HL-60 (cell line): Measurements from ENCODE around the gene ST6GALNAC1.

Experiments used
- GABPA ChIP-seq: IDR thresholded peaks from 2 replicates; pipeline ENCODE4 v1.6.1; 2012; ENCODE audit warnings: low read depth
- POLR2AphosphoS5 ChIP-seq: IDR thresholded peaks from 2 replicates; pipeline ENCODE4 v1.6.1; 2012; ENCODE audit warnings: low read depth
- REST ChIP-seq: IDR thresholded peaks from 2 replicates; pipeline ENCODE4 v1.6.1; 2012; ENCODE audit warnings: low read depth; ENCODE audit not compliant: insufficient replicate concordance
- SPI1 ChIP-seq: IDR thresholded peaks from 2 replicates; pipeline ENCODE4 v1.6.1; 2012; ENCODE audit warnings: low read depth, mild to moderate bottlenecking, borderline replicate concordance
- TF ChIP-seq, protein P1 (sequence below): IDR thresholded peaks from one replicate; pipeline ENCODE4 v1.5.1; 2011; ENCODE audit warnings: low read length, control low read depth, inconsistent platforms; ENCODE audit not compliant: insufficient read depth

- no peak for TF ChIP-seq POLR2AphosphoS5
- TF ChIP-seq, protein P1, sequence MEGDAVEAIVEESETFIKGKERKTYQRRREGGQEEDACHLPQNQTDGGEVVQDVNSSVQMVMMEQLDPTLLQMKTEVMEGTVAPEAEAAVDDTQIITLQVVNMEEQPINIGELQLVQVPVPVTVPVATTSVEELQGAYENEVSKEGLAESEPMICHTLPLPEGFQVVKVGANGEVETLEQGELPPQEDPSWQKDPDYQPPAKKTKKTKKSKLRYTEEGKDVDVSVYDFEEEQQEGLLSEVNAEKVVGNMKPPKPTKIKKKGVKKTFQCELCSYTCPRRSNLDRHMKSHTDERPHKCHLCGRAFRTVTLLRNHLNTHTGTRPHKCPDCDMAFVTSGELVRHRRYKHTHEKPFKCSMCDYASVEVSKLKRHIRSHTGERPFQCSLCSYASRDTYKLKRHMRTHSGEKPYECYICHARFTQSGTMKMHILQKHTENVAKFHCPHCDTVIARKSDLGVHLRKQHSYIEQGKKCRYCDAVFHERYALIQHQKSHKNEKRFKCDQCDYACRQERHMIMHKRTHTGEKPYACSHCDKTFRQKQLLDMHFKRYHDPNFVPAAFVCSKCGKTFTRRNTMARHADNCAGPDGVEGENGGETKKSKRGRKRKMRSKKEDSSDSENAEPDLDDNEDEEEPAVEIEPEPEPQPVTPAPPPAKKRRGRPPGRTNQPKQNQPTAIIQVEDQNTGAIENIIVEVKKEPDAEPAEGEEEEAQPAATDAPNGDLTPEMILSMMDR = peak; percentile 9
- no peak for TF ChIP-seq REST
- no peak for TF ChIP-seq GABPA
- TF ChIP-seq SPI1 = no peak
These were observed 39.6 kb upstream of the ST6GALNAC1 start for GRCh38 chr17:76683011-76683755.
